Tibial nerve (tissue), 4 donors: ENCODE data around the gene SLMAP. TPM values are rescaled to one million over a fixed set of nuclear protein-coding genes. Genes with fewer than 3 reads are reported as not detected.

Experiments used
- DNase-seq, 2 donors: peaks; one replicate each; pipeline ENCODE4 v3.0.0-alpha.2; 2019; ENCODE audit warnings: low spot score in 2 of 2
- H3K27ac ChIP-seq, 4 donors: fragments of 200-600 bp; sonication (generic) in 3 of 4; one replicate each; pipeline ENCODE4 v1.5.1; 2017 to 2019; ENCODE audit warnings: mild to moderate bottlenecking in 1 of 4
- H3K27me3 ChIP-seq, 2 donors: fragments of 200-600 bp; sonication (generic) in 1 of 2; one replicate each; pipeline versions ENCODE4 v1.5.1 to v1.6.0; 2017 to 2019
- H3K36me3 ChIP-seq, 3 donors: fragments of 200-600 bp; sonication (generic); one replicate each; pipeline ENCODE4 v1.5.1; 2018 to 2019
- H3K4me1 ChIP-seq, 4 donors: fragments of 200-600 bp; sonication (generic) in 3 of 4; one replicate each; pipeline ENCODE4 v1.5.1; 2017 to 2019
- H3K4me3 ChIP-seq, 4 donors: fragments of 200-600 bp; sonication (generic) in 3 of 4; one replicate each; pipeline ENCODE4 v1.5.1; 2017 to 2019; ENCODE audit warnings: mild to moderate bottlenecking in 1 of 4, moderate library complexity in 1 of 4
- H3K9me3 ChIP-seq, 4 donors: fragments of 200-600 bp; sonication (generic) in 3 of 4; one replicate each; pipeline ENCODE4 v1.5.1; 2017 to 2019
- EP300 ChIP-seq, 2 donors: sonication (generic); formaldehyde crosslinking; IDR thresholded peaks; one replicate each; pipeline ENCODE4 v1.6.1; 2017; ENCODE audit warnings: antibody characterized with exemption in 2 of 2, mild to moderate bottlenecking in 1 of 2
- POLR2A ChIP-seq, 2 donors: fragments of 450-650 bp; IDR thresholded peaks; one replicate each; pipeline ENCODE4 v1.6.1; 2017; ENCODE audit warnings: antibody characterized with exemption in 2 of 2, mild to moderate bottlenecking in 2 of 2, moderate library complexity in 2 of 2
- WGBS, 2 donors: methylation state at CpG; one replicate each; pipeline ENCODE4 v1.1.5; 2018; 5-methylcytosine and 5-hydroxymethylcytosine counted together
- total RNA-seq, 4 donors: library from RNA; depleted of rRNA; stranded (reverse); fragments of >200 nt; gene quantifications; one replicate each; pipeline ENCODE4 v1.1.0, GENCODE V29; 2016
- TF ChIP-seq, protein P1 (sequence below), 5 experiments: fragments of 200-600 bp in 3 of 5; fragments of 450-650 bp in 2 of 5; sonication (generic) in 3 of 5; IDR thresholded peaks; one replicate each; pipeline ENCODE4 v1.5.1; 2016 to 2019; ENCODE audit warnings: antibody characterized with exemption in 5 of 5, mild to moderate bottlenecking in 3 of 5, moderate library complexity in 2 of 5

The SLMAP gene
- total RNA-seq, 4 donors from 2014 or later, result 66.6 to 101 (median 87.4) TPM

DNA sequence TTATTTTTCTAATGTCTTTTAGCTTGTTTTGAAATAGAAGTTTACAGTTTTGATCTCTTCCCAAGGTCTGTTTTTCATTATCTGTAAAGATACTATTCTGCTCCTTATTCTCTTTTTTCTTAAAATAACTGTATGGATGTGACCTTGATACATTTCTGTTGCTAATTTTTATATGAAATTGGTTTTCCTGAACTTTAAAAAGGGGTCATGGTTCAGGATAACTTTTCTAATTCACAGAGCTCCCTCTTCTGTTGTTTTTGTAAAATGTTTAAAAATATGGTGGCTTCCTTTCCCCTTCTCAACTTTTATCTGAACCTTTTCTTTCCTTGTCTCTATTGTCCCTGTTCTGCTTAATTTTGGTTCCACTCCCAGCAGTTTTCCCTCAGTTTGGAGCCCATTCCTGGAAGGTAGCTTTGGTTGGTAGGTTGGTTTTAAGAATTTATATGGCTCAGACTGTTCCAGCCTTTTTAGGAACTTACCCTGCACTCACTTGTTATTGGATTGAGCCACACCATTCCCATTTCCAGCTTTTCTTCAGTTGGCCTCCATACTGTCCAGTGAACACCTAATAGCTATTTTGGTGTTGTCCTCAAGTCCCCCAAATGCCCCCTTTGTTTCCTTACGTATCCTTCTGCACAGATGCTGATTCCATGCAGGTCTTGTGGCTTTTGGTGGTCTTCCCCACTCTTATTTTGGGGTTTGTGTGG lies 70.3 kb downstream of the SLMAP start:
- Histone ChIP-seq H3K4me3 (no peak overlapping the region), H3K4me1 (peaks cover 0 to 43% (median 6%) of the 10 kb centered on the region in 4 donors), H3K27me3 (no peaks in the 10 kb centered on the region), H3K27ac (peak overlapping the region in 2 of 4 donors; percentile 29 to 42), H3K9me3 (no peaks in the 10 kb centered on the region), H3K36me3 (no peaks in the 10 kb centered on the region)
- 90 to 100% methylated on average over 1 of the region's 1 CpG for WGBS, 2 donors
- no peak for TF ChIP-seq EP300 (IDR thresholded peaks at IDR 0.05)
- TF ChIP-seq, protein P1, sequence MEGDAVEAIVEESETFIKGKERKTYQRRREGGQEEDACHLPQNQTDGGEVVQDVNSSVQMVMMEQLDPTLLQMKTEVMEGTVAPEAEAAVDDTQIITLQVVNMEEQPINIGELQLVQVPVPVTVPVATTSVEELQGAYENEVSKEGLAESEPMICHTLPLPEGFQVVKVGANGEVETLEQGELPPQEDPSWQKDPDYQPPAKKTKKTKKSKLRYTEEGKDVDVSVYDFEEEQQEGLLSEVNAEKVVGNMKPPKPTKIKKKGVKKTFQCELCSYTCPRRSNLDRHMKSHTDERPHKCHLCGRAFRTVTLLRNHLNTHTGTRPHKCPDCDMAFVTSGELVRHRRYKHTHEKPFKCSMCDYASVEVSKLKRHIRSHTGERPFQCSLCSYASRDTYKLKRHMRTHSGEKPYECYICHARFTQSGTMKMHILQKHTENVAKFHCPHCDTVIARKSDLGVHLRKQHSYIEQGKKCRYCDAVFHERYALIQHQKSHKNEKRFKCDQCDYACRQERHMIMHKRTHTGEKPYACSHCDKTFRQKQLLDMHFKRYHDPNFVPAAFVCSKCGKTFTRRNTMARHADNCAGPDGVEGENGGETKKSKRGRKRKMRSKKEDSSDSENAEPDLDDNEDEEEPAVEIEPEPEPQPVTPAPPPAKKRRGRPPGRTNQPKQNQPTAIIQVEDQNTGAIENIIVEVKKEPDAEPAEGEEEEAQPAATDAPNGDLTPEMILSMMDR (IDR thresholded peaks at IDR 0.05), result peak in 1 of 5 experiments; percentile 17
- DNase-seq, result no peak

DNA sequence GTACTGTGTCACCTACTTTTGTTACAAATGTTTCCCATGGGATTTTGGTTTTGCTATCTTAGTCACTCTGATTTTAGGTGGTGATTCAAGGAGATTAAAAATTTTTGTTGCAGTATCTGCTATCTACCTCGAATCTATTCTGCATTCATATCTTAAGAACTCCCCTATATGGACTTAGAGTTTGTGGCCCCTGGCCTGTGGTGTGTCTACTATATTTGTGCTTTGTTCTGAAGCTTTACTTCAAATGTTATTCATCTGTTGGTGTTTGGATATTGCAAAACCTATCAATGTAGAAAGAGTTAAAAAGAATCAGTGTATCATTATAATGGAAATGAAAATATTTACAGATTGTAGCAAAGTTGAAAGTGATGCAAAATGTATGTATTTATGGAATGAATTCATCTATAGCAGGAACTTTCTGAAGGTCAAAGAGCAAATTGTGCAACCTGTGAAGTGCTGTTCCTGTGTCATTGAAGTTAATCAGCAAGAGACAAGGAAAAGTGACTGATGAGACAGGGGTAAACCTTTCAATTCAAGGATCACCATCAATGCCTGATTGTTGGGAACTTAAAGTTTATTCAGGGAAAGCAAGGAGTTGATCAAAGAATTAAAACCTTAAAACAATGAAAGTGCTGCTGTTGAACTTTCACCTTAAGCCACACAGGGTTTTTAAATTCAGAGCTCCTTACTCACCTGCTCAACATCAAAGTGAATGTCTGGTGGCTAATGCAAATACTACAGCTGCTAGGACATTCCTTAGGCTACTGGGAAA lies 71.0 kb downstream of the SLMAP start:
- 69 to 88% methylated on average over 1 of the region's 1 CpG for WGBS, 2 donors
- Histone ChIP-seq H3K27me3 (no peaks in the 10 kb centered on the region), H3K4me1 (peaks cover 0 to 35% (median 6%) of the 10 kb centered on the region in 4 donors), H3K4me3 (no peak overlapping the region), H3K36me3 (peaks cover 0 to 5% (median 0%) of the 10 kb centered on the region in 3 donors), H3K9me3 (no peaks in the 10 kb centered on the region), H3K27ac (peak overlapping the region in 2 of 4 donors; percentile 29 to 42)
- TF ChIP-seq EP300 (IDR thresholded peaks at IDR 0.05) (no peak), POLR2A (IDR thresholded peaks at IDR 0.05) (no peak)
- TF ChIP-seq, protein P1 (IDR thresholded peaks at IDR 0.05), result no peak
- DNase-seq, result no peak

DNA sequence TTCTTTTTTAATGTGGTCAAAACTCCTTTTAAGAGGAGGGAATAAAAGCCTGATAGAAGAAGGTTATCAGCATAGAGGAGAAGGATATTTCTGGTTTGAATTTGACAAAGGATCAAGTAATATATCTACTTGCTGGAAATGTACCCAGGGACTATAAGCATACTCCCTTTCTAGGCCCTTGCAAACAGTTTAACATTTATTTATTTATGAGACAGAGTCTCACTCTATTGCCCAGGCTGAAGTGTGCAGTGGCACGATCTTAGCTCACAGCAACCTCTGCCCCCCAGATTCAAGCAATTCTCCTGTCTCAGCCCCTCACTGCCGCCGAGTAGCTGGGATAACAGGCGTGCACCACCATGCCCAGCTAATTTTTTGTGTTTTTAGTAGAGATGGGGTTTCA lies 71.6 kb downstream of the SLMAP start:
- no peaks in the 10 kb centered on the region for H3K27me3 ChIP-seq
- H3K36me3 ChIP-seq, result peaks cover 0 to 6% (median 0%) of the 10 kb centered on the region in 3 donors
- H3K9me3 ChIP-seq, result no peaks in the 10 kb centered on the region
- no peak overlapping the region for H3K4me3 ChIP-seq
- H3K27ac ChIP-seq, result no peak overlapping the region
- H3K4me1 ChIP-seq, result peaks cover 0 to 32% (median 6%) of the 10 kb centered on the region in 4 donors
- DNase-seq, result no peak
- TF ChIP-seq POLR2A (IDR thresholded peaks at IDR 0.05), result no peak
- TF ChIP-seq, protein P1 (IDR thresholded peaks at IDR 0.05), result no peak
- TF ChIP-seq EP300 (IDR thresholded peaks at IDR 0.05), result no peak
- WGBS, 2 donors, result 78 to 80% methylated on average over 4 of the region's 4 CpGs

DNA sequence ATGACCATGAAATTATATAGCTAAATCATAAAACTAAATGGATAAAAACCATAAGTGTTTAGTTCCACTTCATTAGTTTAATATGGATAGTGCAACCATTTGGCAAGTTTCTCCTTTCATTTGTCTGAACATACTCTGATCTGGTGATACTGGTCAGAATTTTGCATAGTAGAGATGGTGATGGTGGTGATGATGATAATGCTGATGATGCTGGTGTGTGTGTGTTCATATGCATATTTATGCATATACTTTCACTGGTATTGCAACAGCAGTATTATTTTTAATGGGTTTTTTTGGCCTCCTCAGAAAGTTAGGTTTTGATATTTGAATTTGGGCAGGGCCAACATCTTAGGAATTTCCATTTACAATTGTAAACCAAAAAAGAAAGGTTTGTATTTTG lies 76.4 kb downstream of the SLMAP start:
- H3K9me3 ChIP-seq, result no peaks in the 10 kb centered on the region
- H3K4me1 ChIP-seq, result peaks cover 0 to 3% (median 0%) of the 10 kb centered on the region in 4 donors
- no peak overlapping the region for H3K4me3 ChIP-seq
- no peak for TF ChIP-seq POLR2A (IDR thresholded peaks at IDR 0.05)
- TF ChIP-seq, protein P1 (IDR thresholded peaks at IDR 0.05), result no peak
- no peak for TF ChIP-seq EP300 (IDR thresholded peaks at IDR 0.05)
- no peak overlapping the region for H3K27ac ChIP-seq
- no peaks in the 10 kb centered on the region for H3K27me3 ChIP-seq
- no peak for DNase-seq
- H3K36me3 ChIP-seq, result peaks cover 0 to 14% (median 0%) of the 10 kb centered on the region in 3 donors

DNA sequence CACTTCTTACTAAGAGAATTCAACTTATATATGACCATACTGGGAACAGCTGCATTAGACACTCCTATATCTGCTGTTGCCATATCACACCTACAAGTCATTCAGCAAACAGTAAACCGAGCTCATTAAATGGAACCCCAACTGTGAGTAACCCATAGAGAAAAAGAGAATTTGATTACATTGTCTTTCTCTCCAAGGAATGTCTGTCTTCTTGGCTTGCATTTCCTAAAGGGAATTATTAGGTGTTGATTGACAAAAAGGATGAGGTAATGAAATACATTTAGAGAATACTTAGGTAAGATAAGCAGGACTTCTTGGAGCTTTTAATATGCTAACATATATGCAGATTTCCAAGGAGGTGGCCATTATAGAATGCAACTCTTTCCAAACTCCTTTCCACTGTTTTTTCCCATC lies 76.8 kb downstream of the SLMAP start:
- H3K4me3 ChIP-seq, result no peak overlapping the region
- TF ChIP-seq, protein P1 (IDR thresholded peaks at IDR 0.05), result no peak
- no peak for TF ChIP-seq POLR2A (IDR thresholded peaks at IDR 0.05)
- TF ChIP-seq EP300 (IDR thresholded peaks at IDR 0.05), result no peak
- H3K4me1 ChIP-seq, result no peaks in the 10 kb centered on the region
- DNase-seq, result no peak
- no peaks in the 10 kb centered on the region for H3K27me3 ChIP-seq
- H3K9me3 ChIP-seq, result no peaks in the 10 kb centered on the region
- 55 to 72% methylated on average over 1 of the region's 1 CpG for WGBS, 2 donors
- no peak overlapping the region for H3K27ac ChIP-seq
- H3K36me3 ChIP-seq, result peaks cover 0 to 14% (median 0%) of the 10 kb centered on the region in 3 donors
